Measurements from ENCODE around the gene KCNK4.

Gene KCNK4

GRCh38 chr11:64251753-64252002 lies 39.4 kb upstream of the KCNK4 start:
- H3K27me3 ChIP-seq (ENCODE audit: control insufficient read depth, low read length) = no peaks in the 10 kb centered on the region
- TF ChIP-seq CTCF (IDR thresholded peaks at IDR 0.05; ENCODE audit: low read depth, low read length, poor library complexity, severe bottlenecking) (no peak), EZH2phosphoT487 (IDR thresholded peaks at IDR 0.05; ENCODE audit: borderline replicate concordance, low read length) (no peak)
- peaks cover 18% of the 10 kb centered on the region for H3K36me3 ChIP-seq (ENCODE audit: control insufficient read depth, low read length)
- H3K9me2 ChIP-seq (replicated peaks; ENCODE audit: control insufficient read depth, low read length) = no peaks in the 10 kb centered on the region
- H3K9me3 ChIP-seq (ENCODE audit: control insufficient read depth, insufficient read depth, low read length) = no peaks in the 10 kb centered on the region
- peak overlapping the region; percentile 97 for H3K4me2 ChIP-seq (ENCODE audit: low read length)
- H3K4me3 ChIP-seq (ENCODE audit: low read length) = peak overlapping the region; percentile 95
- H3F3A ChIP-seq (ENCODE audit: control insufficient read depth, insufficient read depth) = peaks cover 16% of the 10 kb centered on the region
- H3K79me2 ChIP-seq (ENCODE audit: control insufficient read depth, low read length) = peaks cover 15% of the 10 kb centered on the region
- peaks cover 42% of the 10 kb centered on the region for H3K4me1 ChIP-seq (ENCODE audit: control insufficient read depth, low read length)
- H4K20me1 ChIP-seq (ENCODE audit: control insufficient read depth, insufficient read depth, low read depth, low read length) = peaks cover 5% of the 10 kb centered on the region; the same call in 1 of the 2 replicates
- peak overlapping the region; percentile 5; the same call in 1 of the 2 replicates for H3K27ac ChIP-seq (ENCODE audit: low read depth, low read length)

- Histone ChIP-seq H3K4me3 (ENCODE audit: low read length) (peak overlapping the region; percentile 95), H3K4me1 (ENCODE audit: control insufficient read depth, low read length) (peaks cover 38% of the 10 kb centered on the region), H3K9me2 (replicated peaks; ENCODE audit: control insufficient read depth, low read length) (no peaks in the 10 kb centered on the region), H3K79me2 (ENCODE audit: control insufficient read depth, low read length) (peaks cover 15% of the 10 kb centered on the region), H3K4me2 (ENCODE audit: low read length) (peak overlapping the region; percentile 97), H3K27ac (ENCODE audit: low read depth, low read length) (peak overlapping the region; percentile 5; the same call in 1 of the 2 replicates), H3K9me3 (ENCODE audit: control insufficient read depth, insufficient read depth, low read length) (no peaks in the 10 kb centered on the region), H3K36me3 (ENCODE audit: control insufficient read depth, low read length) (peaks cover 19% of the 10 kb centered on the region), H3F3A (ENCODE audit: control insufficient read depth, insufficient read depth) (peaks cover 16% of the 10 kb centered on the region), H4K20me1 (ENCODE audit: control insufficient read depth, insufficient read depth, low read depth, low read length) (peaks cover 5% of the 10 kb centered on the region; the same call in 1 of the 2 replicates), H3K27me3 (ENCODE audit: control insufficient read depth, low read length) (no peaks in the 10 kb centered on the region)
- TF ChIP-seq CTCF (IDR thresholded peaks at IDR 0.05; ENCODE audit: low read depth, low read length, poor library complexity, severe bottlenecking) = peak; percentile 76
- no peak for TF ChIP-seq EZH2phosphoT487 (IDR thresholded peaks at IDR 0.05; ENCODE audit: borderline replicate concordance, low read length)
These were observed 38.9 kb upstream of the KCNK4 start for GRCh38 chr11:64252003-64252872.

DNA sequence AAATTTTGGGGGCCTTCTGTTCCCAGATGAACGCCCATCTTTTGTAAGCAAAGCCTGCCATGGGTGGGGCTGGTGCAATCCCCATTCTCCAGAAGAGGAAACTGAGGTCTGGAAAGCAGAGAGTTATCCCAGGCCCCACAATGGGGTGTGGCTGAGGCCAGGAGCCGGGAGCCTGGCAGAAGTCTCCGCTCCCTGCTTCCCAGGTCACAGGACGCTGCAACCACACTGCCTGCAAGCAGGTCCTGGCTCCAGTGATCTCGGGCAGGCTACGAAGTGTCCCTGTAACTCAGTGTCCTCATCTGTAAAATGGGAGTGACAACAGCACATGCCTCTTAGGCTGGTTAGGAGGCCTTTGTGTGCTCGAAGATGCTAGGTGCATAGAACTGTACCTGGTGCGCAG lies 38.1 kb upstream of the KCNK4 start:
- H3K27me3 ChIP-seq (ENCODE audit: control insufficient read depth, low read length) = no peaks in the 10 kb centered on the region
- H3K4me2 ChIP-seq (ENCODE audit: low read length) = peak overlapping the region; percentile 97; the same call in 1 of the 2 replicates
- H3K79me2 ChIP-seq (ENCODE audit: control insufficient read depth, low read length) = peaks cover 15% of the 10 kb centered on the region
- H3F3A ChIP-seq (ENCODE audit: control insufficient read depth, insufficient read depth) = peaks cover 9% of the 10 kb centered on the region
- no peak overlapping the region for H3K27ac ChIP-seq (ENCODE audit: low read depth, low read length)
- H3K4me3 ChIP-seq (ENCODE audit: low read length) = no peak overlapping the region; the same call in 1 of the 2 replicates
- no peaks in the 10 kb centered on the region for H3K9me2 ChIP-seq (replicated peaks; ENCODE audit: control insufficient read depth, low read length)
- peaks cover 5% of the 10 kb centered on the region; the same call in 1 of the 2 replicates for H4K20me1 ChIP-seq (ENCODE audit: control insufficient read depth, insufficient read depth, low read depth, low read length)
- H3K36me3 ChIP-seq (ENCODE audit: control insufficient read depth, low read length) = peaks cover 19% of the 10 kb centered on the region
- TF ChIP-seq CTCF (IDR thresholded peaks at IDR 0.05; ENCODE audit: low read depth, low read length, poor library complexity, severe bottlenecking) (no peak), EZH2phosphoT487 (IDR thresholded peaks at IDR 0.05; ENCODE audit: borderline replicate concordance, low read length) (no peak)
- peaks cover 30% of the 10 kb centered on the region for H3K4me1 ChIP-seq (ENCODE audit: control insufficient read depth, low read length)
- no peaks in the 10 kb centered on the region for H3K9me3 ChIP-seq (ENCODE audit: control insufficient read depth, insufficient read depth, low read length)
